GM10248 (cell line): ENCODE results near the gene MTG2.
"Not testable (repeated sequence)": the region's sequence is repeated elsewhere in the genome, so short reads cannot be mapped to it uniquely, and the experiment has no call there.

Experiments
- CTCF ChIA-PET: fragments of 300-600 bp; sonication (Branson Sonifier 250); formaldehyde crosslinking; extraction: SDS; loops from one replicate; lab custom pipeline; 2021; ENCODE audit warnings: antibody characterized with exemption; lab: Yijun Ruan, JAX
- POLR2A ChIA-PET: fragments of 350-650 bp; sonication (Branson Sonifier 250); formaldehyde crosslinking; extraction: SDS; loops from one replicate; lab custom pipeline; 2020; ENCODE audit warnings: antibody characterized with exemption; lab: Yijun Ruan, JAX
- DNase-seq: peaks from one replicate; pipeline ENCODE4 v3.0.0; 2012; ENCODE audit errors: extremely low spot score
- CTCF ChIP-seq: IDR thresholded peaks from 2 replicates; pipeline ENCODE4 v1.5.1; 2012; ENCODE audit warnings: mild to moderate bottlenecking, low read depth; ENCODE audit errors: extremely low read depth, missing control alignments, control extremely low read depth

Gene MTG2

DNA sequence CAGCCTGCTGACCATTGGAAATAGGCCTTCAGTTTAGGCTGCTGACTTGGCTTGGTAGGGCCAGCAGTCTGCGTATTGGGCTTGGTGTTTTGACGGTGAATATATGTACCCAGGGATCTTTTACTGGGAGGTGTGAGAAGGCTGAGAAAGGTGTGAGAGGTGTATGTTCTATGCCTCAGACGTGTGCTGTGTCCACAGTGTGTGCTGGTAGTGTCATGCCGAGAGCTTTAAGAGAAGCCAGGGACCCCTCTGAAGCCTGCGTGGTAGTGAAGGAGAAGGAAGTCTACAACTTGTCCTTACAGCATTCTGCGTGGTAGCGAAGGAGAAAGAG is 37.2 kb upstream of the MTG2 start:
- no peak for TF ChIP-seq CTCF
- POLR2A ChIA-PET, result no interaction called here
- CTCF ChIA-PET, result interaction anchor here (0.9 to 3.1 kb wide), 4 partner anchors 10 to 135 kb away, joined by 3 to 9 read pairs (median 4); no protein-coding TSS in a partner anchor
- DNase-seq, result no peak

DNA sequence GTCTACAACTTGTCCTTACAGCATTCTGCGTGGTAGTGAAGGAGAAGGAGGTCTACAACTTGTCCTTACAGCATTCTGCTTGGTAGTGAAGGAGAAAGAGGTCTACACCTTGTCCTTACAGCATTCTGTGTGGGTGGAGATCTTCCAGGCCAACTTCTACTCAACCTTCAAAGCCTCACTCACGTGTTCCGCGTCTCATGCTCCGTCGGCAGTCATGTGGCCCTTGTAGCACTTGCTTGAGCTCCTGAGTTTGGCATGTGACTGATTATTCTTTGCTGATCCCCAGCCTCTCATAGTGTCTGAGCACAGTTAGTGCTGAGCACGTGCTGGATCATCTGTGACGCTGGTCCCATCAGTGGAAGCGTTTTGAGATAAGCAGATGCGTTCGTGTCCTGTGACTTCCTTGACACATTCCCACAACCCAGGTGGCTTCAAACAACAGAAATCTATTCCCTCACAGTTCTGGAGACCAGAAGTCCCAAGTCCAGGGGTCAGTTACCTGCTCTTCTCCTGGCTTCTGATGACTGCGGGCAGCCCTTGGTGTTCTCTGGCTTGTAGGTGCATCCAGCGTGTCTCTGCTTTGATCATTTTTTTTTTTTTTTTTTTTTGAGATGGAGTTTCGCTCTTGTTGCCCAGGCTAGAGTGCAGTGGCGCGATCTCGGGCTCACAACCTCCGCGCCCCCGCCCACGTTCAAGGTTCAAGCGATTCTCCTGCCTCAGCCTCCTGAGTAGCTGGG is 36.6 kb upstream of the MTG2 start:
- POLR2A ChIA-PET, result no interaction called here
- CTCF ChIA-PET, result interaction anchor here (0.9 to 3.1 kb wide), 3 partner anchors 10 to 135 kb away, joined by 4 to 9 read pairs (median 4); no protein-coding TSS in a partner anchor
- no peak for TF ChIP-seq CTCF
- DNase-seq, result no peak

GRCh38 chr20:62147125-62147524 is 35.7 kb upstream of the MTG2 start:
- no peak for TF ChIP-seq CTCF
- CTCF ChIA-PET, result interaction anchor here (1.0 kb wide), 1 partner anchor 9 kb away, joined by 3 read pairs; no protein-coding TSS in a partner anchor
- POLR2A ChIA-PET, result no interaction called here
- DNase-seq, result no peak

GRCh38 chr20:62147528-62147927 is 35.3 kb upstream of the MTG2 start:
- POLR2A ChIA-PET, result interaction anchor here (0.6 kb wide), 1 partner anchor 82 kb away, joined by 3 read pairs; the partner anchor contains the start of gene TAF4
- DNase-seq, result no peak
- CTCF ChIA-PET, result interaction anchor here (1.0 kb wide), 1 partner anchor 10 kb away, joined by 3 read pairs; no protein-coding TSS in a partner anchor
- TF ChIP-seq CTCF, result no peak

GRCh38 chr20:62148383-62148782 is 34.4 kb upstream of the MTG2 start:
- CTCF ChIA-PET, DNase-seq: not testable (repeated sequence)
- POLR2A ChIA-PET, result interaction anchor here (0.6 kb wide), 1 partner anchor 83 kb away, joined by 3 read pairs; the partner anchor contains the start of gene TAF4

DNA sequence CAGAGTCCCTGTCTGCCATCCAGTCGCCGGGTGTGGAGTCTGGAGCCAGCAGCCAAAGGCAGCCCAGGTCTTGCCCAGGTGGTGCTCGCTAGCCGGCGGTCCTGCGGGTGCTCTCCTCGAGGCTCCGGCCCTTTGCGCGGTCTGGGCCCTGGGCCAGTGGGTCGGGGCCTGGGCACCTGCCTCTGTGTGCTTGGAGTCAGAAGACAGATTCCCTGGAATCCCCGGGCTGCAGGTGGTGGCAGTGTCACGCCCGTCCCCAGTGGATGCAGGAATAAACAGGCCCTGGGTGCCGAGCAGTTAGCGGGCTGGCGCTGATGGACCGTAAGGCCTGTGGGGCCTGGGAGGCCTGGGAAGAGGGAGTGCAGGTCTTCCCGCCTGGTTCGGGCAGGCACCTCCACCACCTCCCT is 33.9 kb upstream of the MTG2 start:
- POLR2A ChIA-PET, result no interaction called here
- no peak for TF ChIP-seq CTCF
- DNase-seq, result no peak
- CTCF ChIA-PET, result no interaction called here
